ENCODE measurements around the gene NKX1-2.

NKX1-2 gene

GRCh38 chr10:124484031-124484430 is 34.2 kb upstream of the NKX1-2 start:
- H3K79me2 ChIP-seq (ENCODE audit: insufficient read depth, low read length), result no peaks in the 10 kb centered on the region
- no peaks in the 10 kb centered on the region for H3K27me3 ChIP-seq (ENCODE audit: insufficient read depth, low read length)
- peaks cover 5% of the 10 kb centered on the region for H3K9me3 ChIP-seq (ENCODE audit: low read length)
- H2AFZ ChIP-seq (ENCODE audit: low read length), result no peak overlapping the region
- no peaks in the 10 kb centered on the region for H3K9me2 ChIP-seq (ENCODE audit: low read depth, low read length)
- H3K27ac ChIP-seq (ENCODE audit: low read depth, low read length, poor library complexity, severe bottlenecking), result no peak overlapping the region
- no peak overlapping the region for H3K4me2 ChIP-seq (ENCODE audit: low read length)
- TF ChIP-seq CTCF (IDR thresholded peaks at IDR 0.05; ENCODE audit: low read length) (no peak), EZH2 (IDR thresholded peaks at IDR 0.05; ENCODE audit: borderline replicate concordance, low read length) (no peak)
- no peak overlapping the region for H3K9ac ChIP-seq (ENCODE audit: low read length)
- H3K4me1 ChIP-seq (ENCODE audit: insufficient read depth, low read length, severe bottlenecking), result no peaks in the 10 kb centered on the region
- no peaks in the 10 kb centered on the region for H3F3A ChIP-seq (ENCODE audit: insufficient read depth, low read length)
- no peak overlapping the region for H3K4me3 ChIP-seq (ENCODE audit: low read depth, low read length, poor library complexity, severe bottlenecking)
- no peaks in the 10 kb centered on the region for H4K20me1 ChIP-seq (ENCODE audit: insufficient read depth, low read length)
- H3K36me3 ChIP-seq (ENCODE audit: insufficient read depth, low read length), result no peaks in the 10 kb centered on the region; the same call in 1 of the 2 replicates

- no peaks in the 10 kb centered on the region for H3F3A ChIP-seq (ENCODE audit: insufficient read depth, low read length)
- no peaks in the 10 kb centered on the region for H3K27me3 ChIP-seq (ENCODE audit: insufficient read depth, low read length)
- H3K79me2 ChIP-seq (ENCODE audit: insufficient read depth, low read length), result no peaks in the 10 kb centered on the region
- H4K20me1 ChIP-seq (ENCODE audit: insufficient read depth, low read length), result no peaks in the 10 kb centered on the region
- no peak overlapping the region for H3K9ac ChIP-seq (ENCODE audit: low read length)
- H2AFZ ChIP-seq (ENCODE audit: low read length), result no peak overlapping the region
- H3K27ac ChIP-seq (ENCODE audit: low read depth, low read length, poor library complexity, severe bottlenecking), result no peak overlapping the region
- H3K4me3 ChIP-seq (ENCODE audit: low read depth, low read length, poor library complexity, severe bottlenecking), result no peak overlapping the region
- peaks cover 5% of the 10 kb centered on the region for H3K9me3 ChIP-seq (ENCODE audit: low read length)
- no peak overlapping the region for H3K4me2 ChIP-seq (ENCODE audit: low read length)
- TF ChIP-seq EZH2 (IDR thresholded peaks at IDR 0.05; ENCODE audit: borderline replicate concordance, low read length) (no peak), CTCF (IDR thresholded peaks at IDR 0.05; ENCODE audit: low read length) (no peak)
- H3K4me1 ChIP-seq (ENCODE audit: insufficient read depth, low read length, severe bottlenecking), result no peaks in the 10 kb centered on the region
- H3K36me3 ChIP-seq (ENCODE audit: insufficient read depth, low read length), result no peaks in the 10 kb centered on the region; the same call in 1 of the 2 replicates
- no peaks in the 10 kb centered on the region for H3K9me2 ChIP-seq (ENCODE audit: low read depth, low read length)
These were observed 33.0 kb upstream of the NKX1-2 start for GRCh38 chr10:124482876-124483275.

DNA sequence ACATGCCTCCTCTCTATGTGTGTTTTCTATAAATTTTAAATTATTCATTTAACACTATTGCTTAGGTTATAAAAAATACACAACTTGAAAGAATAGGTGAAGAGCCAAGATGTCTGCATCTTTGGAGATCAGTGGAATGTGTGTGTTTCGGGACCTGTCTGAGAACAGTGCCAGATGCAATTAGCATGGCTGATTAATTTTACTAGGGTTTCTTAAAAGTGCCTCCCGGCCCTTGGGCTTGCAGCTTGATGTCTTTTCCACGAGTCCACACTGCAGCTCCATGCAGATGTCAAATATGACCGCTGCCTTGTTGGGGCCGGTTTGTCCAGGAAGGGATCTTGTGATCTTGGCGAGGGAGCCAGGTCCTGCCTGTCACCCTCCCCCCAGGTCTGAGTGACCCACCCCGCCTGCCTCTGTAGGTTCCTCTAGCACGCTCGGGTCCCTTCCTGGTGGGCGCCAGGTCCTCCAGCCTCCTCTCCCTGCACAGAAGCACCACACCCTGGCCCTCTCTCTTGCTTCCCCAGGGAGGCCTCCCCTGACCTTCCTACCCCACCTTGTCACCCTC is 32.5 kb upstream of the NKX1-2 start:
- Histone ChIP-seq H3K4me3 (ENCODE audit: low read depth, low read length, poor library complexity, severe bottlenecking) (no peak overlapping the region), H3K4me1 (ENCODE audit: insufficient read depth, low read length, severe bottlenecking) (no peaks in the 10 kb centered on the region), H3F3A (ENCODE audit: insufficient read depth, low read length) (no peaks in the 10 kb centered on the region), H3K9me3 (ENCODE audit: low read length) (peaks cover 5% of the 10 kb centered on the region), H3K36me3 (ENCODE audit: insufficient read depth, low read length) (no peaks in the 10 kb centered on the region; the same call in 1 of the 2 replicates), H3K79me2 (ENCODE audit: insufficient read depth, low read length) (no peaks in the 10 kb centered on the region), H3K4me2 (ENCODE audit: low read length) (no peak overlapping the region), H3K9me2 (ENCODE audit: low read depth, low read length) (no peaks in the 10 kb centered on the region), H3K27me3 (ENCODE audit: insufficient read depth, low read length) (no peaks in the 10 kb centered on the region), H2AFZ (ENCODE audit: low read length) (no peak overlapping the region), H3K27ac (ENCODE audit: low read depth, low read length, poor library complexity, severe bottlenecking) (no peak overlapping the region), H3K9ac (ENCODE audit: low read length) (no peak overlapping the region), H4K20me1 (ENCODE audit: insufficient read depth, low read length) (no peaks in the 10 kb centered on the region)
- TF ChIP-seq EZH2 (IDR thresholded peaks at IDR 0.05; ENCODE audit: borderline replicate concordance, low read length) (no peak), CTCF (IDR thresholded peaks at IDR 0.05; ENCODE audit: low read length) (no peak)

Data from OCI-LY1 (cell line).